GM12891 (cell line): ENCODE measurements around the gene IFNG.

Experiments used
- PAX5 ChIP-seq: IDR thresholded peaks from 2 replicates; pipeline ENCODE4 v1.6.1; 2011; ENCODE audit warnings: low read length, moderate library complexity, mild to moderate bottlenecking; ENCODE audit not compliant: insufficient read depth, severe bottlenecking
- POLR2A ChIP-seq: IDR thresholded peaks from 2 replicates; pipeline ENCODE4 v1.6.1; 2011; ENCODE audit warnings: low read depth, low read length, control low read depth
- POLR2AphosphoS5 ChIP-seq: IDR thresholded peaks from 2 replicates; pipeline ENCODE4 v1.6.1; 2011; ENCODE audit warnings: low read depth, low read length, control low read depth
- POU2F2 ChIP-seq: IDR thresholded peaks from 2 replicates; pipeline ENCODE4 v1.6.1; 2011; ENCODE audit warnings: low read depth, mild to moderate bottlenecking, control low read depth, low read length, moderate library complexity
- SPI1 ChIP-seq: IDR thresholded peaks from 2 replicates; pipeline ENCODE4 v1.6.1; 2011; ENCODE audit warnings: low read depth, low read length, control low read depth
- TAF1 ChIP-seq: IDR thresholded peaks from 2 replicates; pipeline ENCODE4 v1.6.1; 2011; ENCODE audit warnings: low read depth, low read length, control low read depth

GRCh38 chr12:68162374-68162773 lies 2.8 kb upstream of the IFNG start:
- TF ChIP-seq TAF1 (no peak), POLR2A (no peak), POLR2AphosphoS5 (no peak), PAX5 (no peak), SPI1 (no peak), POU2F2 (no peak)
